GM21528 (cell line): ENCODE measurements around the gene TNFRSF13B.
"Not testable (repeated sequence)": the region's sequence is repeated elsewhere in the genome, so short reads cannot be mapped to it uniquely, and the experiment has no call there.

Source experiments
- ATAC-seq: cut with Tn5 transposase; IDR thresholded peaks from one replicate; pipeline ENCODE4 v1.9.1; 2021; ENCODE audit warnings: mild to moderate bottlenecking, moderate library complexity; ENCODE audit not compliant: unreplicated experiment, low FRiP score

The TNFRSF13B gene

GRCh38 chr17:16968786-16969185 lies 3.1 kb downstream of the TNFRSF13B start:
- ATAC-seq: no peak

- no peak for ATAC-seq
Observed at GRCh38 chr17:16962804-16963203, 9.1 kb downstream of the TNFRSF13B start.

- ATAC-seq: no peak
Observed at GRCh38 chr17:16961792-16962191, 10.1 kb downstream of the TNFRSF13B start.

- not testable (repeated sequence) for ATAC-seq
Observed at GRCh38 chr17:16961022-16961421, 10.9 kb downstream of the TNFRSF13B start.

GRCh38 chr17:16955011-16955410 lies 16.9 kb downstream of the TNFRSF13B start:
- ATAC-seq: not testable (repeated sequence)

- ATAC-seq: no peak
Observed at GRCh38 chr17:16954521-16954920, 17.4 kb downstream of the TNFRSF13B start.

- no peak for ATAC-seq
Observed at GRCh38 chr17:16953841-16954240, 18.1 kb downstream of the TNFRSF13B start.

- ATAC-seq: no peak
Observed at GRCh38 chr17:16953347-16953746, 18.6 kb downstream of the TNFRSF13B start.

- no peak for ATAC-seq
Observed at GRCh38 chr17:16952401-16952800, 19.5 kb downstream of the TNFRSF13B start.

- no peak for ATAC-seq
Observed at GRCh38 chr17:16950488-16950887, 21.4 kb downstream of the TNFRSF13B start.

- ATAC-seq: no peak
Observed at GRCh38 chr17:16948587-16949376, 23.1 kb downstream of the TNFRSF13B start.

GRCh38 chr17:16947470-16947869 lies 24.4 kb downstream of the TNFRSF13B start:
- ATAC-seq: no peak

GRCh38 chr17:16945663-16946218 lies 26.2 kb downstream of the TNFRSF13B start:
- no peak for ATAC-seq

- no peak for ATAC-seq
Observed at GRCh38 chr17:16945136-16945482, 26.8 kb downstream of the TNFRSF13B start.

- no peak for ATAC-seq
Observed at GRCh38 chr17:16944334-16945135, 27.4 kb downstream of the TNFRSF13B start.

- ATAC-seq: no peak
Observed at GRCh38 chr17:16943541-16944333, 28.2 kb downstream of the TNFRSF13B start.

GRCh38 chr17:16943032-16943352 lies 28.9 kb downstream of the TNFRSF13B start:
- no peak for ATAC-seq

- ATAC-seq: no peak
Observed at GRCh38 chr17:16942141-16943031, 29.5 kb downstream of the TNFRSF13B start.

- ATAC-seq: no peak
Observed at GRCh38 chr17:16941072-16942036, 30.6 kb downstream of the TNFRSF13B start.
